Activated T-helper 1 cell treated with anti-CD3 and anti-CD28 coated beads, Interleukin-12 subunit alpha, Interleukin-12 subunit beta, Interleukin-2, Interleukin-4 antibody, amounts not matched to agents 30 ng/mL and 10 ng/mL and 1 ng/mL, durations not matched to agents 14 hours and 24 hours and 36 hours (primary cell): ENCODE data around the gene POC1A. TPM values are rescaled to one million over a fixed set of nuclear protein-coding genes. Genes with fewer than 3 reads are reported as not detected.
A peak's percentile ranks its signal among the peaks of the same experiment; 100 is the strongest.

Experiments used
- DNase-seq: peaks from one replicate; pipeline ENCODE4 v3.0.0; 2021; ENCODE audit warnings: low spot score
- H3K27ac Mint-ChIP-seq: one replicate; pipeline ENCODE4 v1.8.0; 2021; ENCODE audit warnings: mild to moderate bottlenecking, mixed read lengths
- H3K27me3 Mint-ChIP-seq: one replicate; pipeline ENCODE4 v1.8.0; 2022; ENCODE audit warnings: mild to moderate bottlenecking, moderate library complexity, mixed read lengths; ENCODE audit not compliant: insufficient read depth
- H3K36me3 Mint-ChIP-seq: one replicate; pipeline ENCODE4 v1.8.0; 2021; ENCODE audit warnings: low read depth, mixed read lengths
- H3K4me1 Mint-ChIP-seq: one replicate; pipeline ENCODE4 v1.8.0; 2021; ENCODE audit warnings: low read depth, mixed read lengths
- H3K4me3 Mint-ChIP-seq: one replicate; pipeline ENCODE4 v1.8.0; 2021; ENCODE audit warnings: mild to moderate bottlenecking, moderate library complexity, mixed read lengths
- H3K9me3 Mint-ChIP-seq: one replicate; pipeline ENCODE4 v1.8.0; 2021; ENCODE audit warnings: mixed read lengths
- intact Hi-C: fragments of 100-400 bp; cut with micrococcal nuclease; formaldehyde crosslinking; loops from one replicate; pipeline ENCODE4 v1.15.1; 2024
- total RNA-seq: library from RNA; stranded (reverse); gene quantifications from 2 replicates; pipeline ENCODE4 v1.2.3, GENCODE V29; 2022

POC1A gene
- total RNA-seq, 1 donor from 2014 or later: 20.3 TPM

DNA sequence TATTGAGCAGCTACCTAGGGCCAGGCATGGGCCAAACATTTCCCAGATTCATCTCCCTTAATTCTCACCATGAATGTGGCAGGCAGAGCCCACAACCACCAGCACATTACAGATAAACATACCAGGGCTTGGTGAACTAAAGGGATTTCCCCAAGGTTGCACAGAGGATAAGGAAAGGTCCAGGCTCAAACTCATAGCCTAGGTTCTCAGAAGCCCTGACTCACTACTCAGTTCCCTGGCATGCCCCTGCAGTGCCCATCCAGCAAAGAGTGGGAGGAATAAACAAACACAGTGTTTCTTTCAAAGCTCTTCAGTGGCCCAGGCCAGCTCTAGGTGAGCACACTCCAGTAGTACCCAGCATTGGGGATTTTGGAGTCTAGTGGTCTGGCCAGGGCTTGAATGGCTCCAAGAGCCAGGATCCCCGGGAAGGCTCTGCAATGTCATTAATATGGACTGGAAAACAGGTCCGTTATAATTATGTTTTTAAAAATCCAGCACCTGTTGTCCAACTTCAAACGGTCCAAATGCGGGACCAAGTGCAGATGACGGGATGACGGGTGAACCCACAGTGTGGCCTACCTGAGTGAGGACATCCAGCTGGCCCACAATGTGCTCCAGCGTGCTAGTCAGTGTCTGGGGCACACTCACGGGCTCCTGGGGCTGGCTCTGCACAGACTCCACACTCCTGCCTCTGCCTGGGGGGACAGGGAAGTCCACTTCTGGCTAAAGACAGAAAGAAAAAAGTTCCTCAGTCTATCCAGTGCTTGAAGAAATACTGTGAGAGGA is 58.0 kb downstream of the POC1A start:
- no peaks in the 10 kb centered on the region for H3K9me3 Mint-ChIP-seq
- H3K27me3 Mint-ChIP-seq: no peaks in the 10 kb centered on the region
- no peak overlapping the region for H3K4me3 Mint-ChIP-seq
- no peak for DNase-seq
- intact Hi-C loops: no loop called here
- H3K27ac Mint-ChIP-seq: peak overlapping the region; percentile 5
- peaks cover 15% of the 10 kb centered on the region for H3K36me3 Mint-ChIP-seq
- peaks cover 6% of the 10 kb centered on the region for H3K4me1 Mint-ChIP-seq

DNA sequence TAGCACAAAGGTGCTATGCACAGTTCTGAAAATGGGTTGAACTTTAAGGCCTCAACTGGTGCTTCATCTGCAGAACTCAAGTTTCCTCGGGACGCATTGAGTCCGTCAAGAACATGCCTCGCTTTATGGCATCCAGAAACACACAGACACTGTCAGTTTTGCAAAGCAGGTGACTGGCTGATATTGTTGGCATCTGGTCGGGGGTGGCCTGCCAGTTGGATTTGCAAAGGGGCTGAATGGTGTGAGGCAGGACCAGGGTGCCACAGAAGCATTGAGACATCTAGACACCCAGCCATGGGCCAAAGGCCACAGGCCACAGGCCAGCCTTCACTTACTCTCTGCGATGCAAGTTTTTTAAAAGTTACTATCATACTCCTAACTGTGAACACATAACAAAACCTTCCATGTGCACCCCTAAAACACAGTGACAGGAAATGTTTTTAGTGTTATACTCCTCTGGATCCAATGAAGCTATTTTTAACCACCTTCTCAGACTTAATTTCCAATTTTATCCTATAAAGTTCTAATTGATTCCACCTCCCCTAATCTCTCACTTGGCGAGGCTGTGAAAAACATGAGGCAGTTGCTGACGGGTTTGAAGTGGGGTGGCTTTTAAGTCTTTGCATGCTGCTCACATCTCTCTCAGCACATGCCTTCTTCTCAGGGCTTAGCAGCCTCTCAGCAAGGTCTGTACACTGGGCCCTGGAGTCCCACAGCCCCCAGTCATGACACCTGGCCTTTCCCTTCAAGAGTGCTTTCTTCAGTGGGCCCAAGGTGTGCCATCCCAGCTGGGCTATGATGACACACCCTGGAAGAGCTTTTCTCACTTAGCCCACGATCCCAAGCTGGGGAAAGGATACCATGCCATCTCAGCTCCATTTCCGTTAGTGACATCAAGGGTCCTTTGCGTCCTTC is 59.4 kb downstream of the POC1A start:
- peaks cover 6% of the 10 kb centered on the region for H3K4me1 Mint-ChIP-seq
- H3K27ac Mint-ChIP-seq: no peak overlapping the region
- no peak for DNase-seq
- no peaks in the 10 kb centered on the region for H3K9me3 Mint-ChIP-seq
- peaks cover 7% of the 10 kb centered on the region for H3K36me3 Mint-ChIP-seq
- intact Hi-C loops: no loop called here
- H3K4me3 Mint-ChIP-seq: no peak overlapping the region
- no peaks in the 10 kb centered on the region for H3K27me3 Mint-ChIP-seq

DNA sequence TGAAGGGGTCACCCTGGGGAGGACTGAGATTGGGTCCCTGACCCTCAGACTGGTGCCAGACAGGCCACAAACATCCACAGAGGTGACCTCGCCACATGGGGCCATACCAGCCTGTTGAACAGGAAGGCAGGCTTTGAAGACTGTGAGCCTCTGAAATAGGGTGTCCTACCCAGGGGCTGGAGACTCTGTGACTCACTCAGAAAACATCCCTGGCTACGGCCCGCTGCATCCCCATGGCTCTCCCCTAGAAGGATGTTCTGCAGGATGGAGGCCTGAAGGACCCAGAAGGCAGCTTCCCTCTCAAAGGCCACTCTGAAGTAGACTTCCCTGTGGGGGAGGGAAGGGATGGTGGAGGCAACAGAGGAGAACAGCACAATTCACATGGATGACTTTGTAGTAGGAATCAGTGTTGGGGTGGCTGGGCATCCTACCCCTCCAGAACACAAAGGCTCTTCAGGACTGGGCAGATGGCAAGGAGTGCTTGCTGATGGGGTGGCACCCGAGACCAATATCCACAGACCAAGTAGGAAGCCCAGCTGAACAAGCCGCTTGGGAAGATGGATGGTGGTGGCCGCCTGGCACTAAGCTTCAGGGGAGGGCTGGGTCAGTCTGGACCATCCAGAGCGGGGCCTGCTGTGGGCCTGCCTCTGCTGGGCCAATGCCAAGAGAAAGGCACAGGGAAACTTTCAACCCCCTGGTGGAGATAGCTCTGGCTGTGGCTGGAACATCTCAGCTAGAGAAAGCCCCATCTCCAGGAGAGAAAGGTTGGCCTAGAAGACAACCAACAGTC is 60.3 kb downstream of the POC1A start:
- H3K4me3 Mint-ChIP-seq: no peak overlapping the region
- intact Hi-C loops: no loop called here
- peaks cover 5% of the 10 kb centered on the region for H3K36me3 Mint-ChIP-seq
- no peak for DNase-seq
- no peak overlapping the region for H3K27ac Mint-ChIP-seq
- H3K4me1 Mint-ChIP-seq: peaks cover 6% of the 10 kb centered on the region
- H3K27me3 Mint-ChIP-seq: no peaks in the 10 kb centered on the region
- no peaks in the 10 kb centered on the region for H3K9me3 Mint-ChIP-seq

DNA sequence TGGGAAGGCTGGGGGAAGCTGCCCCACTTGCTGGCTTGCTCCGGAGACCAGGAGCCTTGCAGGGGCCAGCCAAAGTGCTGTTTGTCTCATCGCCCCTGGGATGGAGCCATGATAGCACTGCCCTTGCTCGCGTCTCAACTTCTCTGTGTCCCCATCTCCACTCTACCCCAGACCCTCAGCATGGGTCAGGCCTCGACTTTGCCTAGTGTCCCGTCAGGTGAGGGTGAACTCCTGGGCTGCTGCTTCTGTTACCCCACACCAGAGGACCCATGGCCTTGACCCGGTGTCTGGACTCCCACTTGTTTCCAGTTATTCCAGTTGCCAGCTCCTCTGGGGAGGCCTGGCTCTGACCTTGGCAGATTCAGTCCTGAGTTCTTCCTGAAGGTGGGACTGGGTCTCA is 61.3 kb downstream of the POC1A start:
- Mint-ChIP-seq H3K4me3 (no peak overlapping the region), H3K9me3 (no peaks in the 10 kb centered on the region), H3K36me3 (peaks cover 4% of the 10 kb centered on the region), H3K27me3 (no peaks in the 10 kb centered on the region), H3K4me1 (peaks cover 12% of the 10 kb centered on the region), H3K27ac (no peak overlapping the region)
- intact Hi-C loops: no loop called here
- DNase-seq: no peak

DNA sequence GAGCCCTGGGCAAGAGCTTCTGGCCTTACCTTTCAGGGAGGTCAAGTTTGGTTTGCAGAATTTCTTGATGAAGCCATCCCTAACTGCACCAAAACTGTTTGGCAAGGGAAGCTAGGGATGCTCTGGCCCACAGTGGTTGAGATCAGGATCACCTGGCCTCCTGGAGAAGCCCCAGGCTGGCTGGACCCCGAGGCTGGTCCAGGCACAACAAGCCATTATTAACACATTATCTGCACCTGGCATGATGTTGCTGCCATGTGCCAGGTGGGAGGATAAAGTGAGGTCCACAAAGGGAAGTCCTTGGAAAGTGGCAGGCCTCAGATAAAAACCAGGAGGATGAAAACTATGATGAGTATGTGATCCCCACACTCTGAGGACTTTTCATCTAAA is 62.0 kb downstream of the POC1A start:
- Mint-ChIP-seq H3K27me3 (no peaks in the 10 kb centered on the region), H3K27ac (no peak overlapping the region), H3K4me1 (peaks cover 18% of the 10 kb centered on the region), H3K36me3 (peaks cover 4% of the 10 kb centered on the region), H3K9me3 (no peaks in the 10 kb centered on the region), H3K4me3 (no peak overlapping the region)
- intact Hi-C loops: no loop called here
- no peak for DNase-seq

DNA sequence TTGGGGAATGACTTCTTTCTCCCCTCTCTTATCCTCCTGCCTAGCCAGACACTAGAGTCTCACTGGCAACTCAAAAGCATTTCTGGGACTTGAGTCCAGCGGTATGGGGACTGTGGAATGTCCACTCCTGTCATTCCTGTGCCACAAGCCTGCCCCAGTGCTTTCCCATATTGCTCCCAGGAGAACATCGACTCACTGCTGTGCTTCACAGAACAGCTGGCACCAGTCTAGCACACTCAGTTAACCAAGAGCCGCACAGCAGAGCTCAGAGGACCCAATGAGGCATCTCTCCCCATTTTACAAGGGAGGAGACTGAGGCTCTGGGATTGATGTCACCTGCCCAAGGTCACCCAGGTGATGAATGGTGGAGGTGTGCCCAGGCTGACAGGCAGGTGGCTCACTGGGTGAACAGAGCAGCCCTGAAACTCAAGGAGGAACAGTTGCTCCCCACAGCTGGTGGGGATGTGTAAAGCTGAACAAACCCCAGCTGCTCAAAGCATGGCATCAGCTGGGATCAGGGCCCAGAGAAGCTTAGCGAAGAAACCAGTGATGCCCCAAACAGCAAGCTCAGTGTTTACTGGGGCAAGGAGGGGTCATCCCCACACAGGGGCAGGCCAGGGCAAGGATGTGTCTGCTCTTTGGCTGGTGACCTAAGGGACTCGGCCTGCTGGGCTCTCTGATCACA is 62.5 kb downstream of the POC1A start:
- DNase-seq: no peak
- Mint-ChIP-seq H3K4me1 (peaks cover 23% of the 10 kb centered on the region), H3K27me3 (no peaks in the 10 kb centered on the region), H3K27ac (peak overlapping the region; percentile 40), H3K4me3 (no peak overlapping the region), H3K9me3 (no peaks in the 10 kb centered on the region), H3K36me3 (peaks cover 4% of the 10 kb centered on the region)
- intact Hi-C loops: no loop called here

DNA sequence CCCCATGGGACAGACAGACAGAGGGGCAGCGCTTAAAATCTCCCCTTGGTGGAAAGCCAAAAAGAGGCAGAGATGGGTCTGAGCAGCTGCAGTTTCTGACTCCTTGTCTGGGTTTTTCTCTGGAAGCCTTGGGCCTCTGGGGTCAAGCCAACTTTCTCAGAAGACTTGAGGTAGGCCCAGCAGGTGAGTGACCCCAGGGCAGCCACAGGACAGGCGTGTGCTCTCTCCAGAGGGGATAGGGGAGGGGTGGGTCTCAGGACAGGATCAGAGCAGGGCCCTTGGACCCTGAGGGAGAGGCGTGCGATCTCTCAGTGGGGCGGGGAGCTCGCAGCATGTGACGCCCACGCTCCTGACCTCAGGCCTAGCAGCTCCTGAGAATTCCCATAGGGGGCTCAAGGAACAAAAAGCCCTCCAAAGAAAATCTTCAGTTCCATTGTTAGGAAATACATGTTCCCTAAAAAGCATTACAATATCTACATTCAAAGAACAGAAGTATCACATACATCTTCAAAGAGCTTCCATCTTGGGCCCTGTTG is 63.2 kb downstream of the POC1A start:
- intact Hi-C loops: no loop called here
- Mint-ChIP-seq H3K36me3 (peaks cover 4% of the 10 kb centered on the region), H3K27me3 (no peaks in the 10 kb centered on the region), H3K4me1 (peaks cover 31% of the 10 kb centered on the region), H3K27ac (no peak overlapping the region), H3K4me3 (no peak overlapping the region), H3K9me3 (no peaks in the 10 kb centered on the region)
- DNase-seq: no peak

DNA sequence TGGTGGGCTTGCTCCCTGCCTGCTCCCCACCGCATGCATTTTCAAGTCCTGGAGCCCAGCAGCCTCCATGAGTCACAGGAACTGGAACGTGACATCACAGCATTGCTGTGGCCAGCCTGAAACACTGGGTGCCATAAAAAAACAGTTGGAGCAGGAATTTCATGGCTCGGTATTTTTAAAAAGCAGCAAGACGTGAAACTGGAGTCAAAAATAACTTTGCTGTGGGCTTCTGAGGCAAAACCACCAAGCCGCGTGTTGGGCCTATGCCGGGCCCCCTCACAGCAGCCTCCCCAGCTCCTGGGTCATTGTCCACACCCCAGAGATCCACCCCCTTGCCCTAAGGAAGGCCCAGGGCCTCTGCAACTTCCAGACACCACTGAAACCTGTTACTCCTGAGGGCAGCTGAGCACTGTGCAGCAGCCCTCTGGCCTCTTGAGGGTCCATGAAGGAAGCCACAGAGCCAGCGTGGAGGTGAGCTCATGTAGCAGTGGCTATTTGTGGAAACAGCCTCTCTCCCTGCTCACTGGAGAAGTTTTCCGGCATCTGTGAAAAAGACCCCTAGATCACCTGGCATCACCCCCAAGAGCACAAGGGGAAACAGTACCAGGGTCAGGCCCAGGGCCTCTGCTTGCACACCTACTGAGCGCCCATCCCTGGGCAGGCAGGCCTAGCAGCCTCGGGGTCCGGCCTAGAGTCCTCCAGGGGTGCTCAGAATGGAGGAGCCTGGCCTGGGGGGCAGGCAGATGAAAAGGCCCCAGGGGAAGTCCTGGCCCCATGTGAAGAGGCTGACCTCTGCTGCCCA is 63.9 kb downstream of the POC1A start:
- H3K27ac Mint-ChIP-seq: no peak overlapping the region
- no peak overlapping the region for H3K4me3 Mint-ChIP-seq
- no peaks in the 10 kb centered on the region for H3K27me3 Mint-ChIP-seq
- no peaks in the 10 kb centered on the region for H3K9me3 Mint-ChIP-seq
- intact Hi-C loops: no loop called here
- H3K36me3 Mint-ChIP-seq: peaks cover 4% of the 10 kb centered on the region
- H3K4me1 Mint-ChIP-seq: peaks cover 31% of the 10 kb centered on the region
- DNase-seq: no peak

DNA sequence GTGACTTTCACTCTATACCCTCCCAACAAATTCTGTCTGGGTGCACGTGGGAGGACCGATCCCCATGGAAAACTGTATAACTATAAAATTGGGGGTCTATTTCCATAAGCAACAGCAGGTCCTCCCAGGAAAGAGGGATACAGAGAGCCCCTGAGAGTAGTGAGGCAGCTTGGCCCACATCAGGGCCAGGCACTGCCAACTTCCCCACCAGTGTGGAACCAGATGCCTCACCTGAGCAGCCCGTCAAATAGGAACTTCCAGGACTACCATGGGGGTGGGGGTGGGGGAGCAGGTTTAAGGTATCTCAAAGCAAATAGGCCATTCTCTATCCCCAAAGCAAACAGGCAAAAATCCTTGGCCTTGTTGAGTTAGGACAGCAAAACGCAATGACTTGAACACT is 64.5 kb downstream of the POC1A start:
- peaks cover 31% of the 10 kb centered on the region for H3K4me1 Mint-ChIP-seq
- no peaks in the 10 kb centered on the region for H3K9me3 Mint-ChIP-seq
- H3K27ac Mint-ChIP-seq: no peak overlapping the region
- no peak overlapping the region for H3K4me3 Mint-ChIP-seq
- DNase-seq: no peak
- H3K36me3 Mint-ChIP-seq: peaks cover 4% of the 10 kb centered on the region
- no peaks in the 10 kb centered on the region for H3K27me3 Mint-ChIP-seq
- intact Hi-C loops: no loop called here

DNA sequence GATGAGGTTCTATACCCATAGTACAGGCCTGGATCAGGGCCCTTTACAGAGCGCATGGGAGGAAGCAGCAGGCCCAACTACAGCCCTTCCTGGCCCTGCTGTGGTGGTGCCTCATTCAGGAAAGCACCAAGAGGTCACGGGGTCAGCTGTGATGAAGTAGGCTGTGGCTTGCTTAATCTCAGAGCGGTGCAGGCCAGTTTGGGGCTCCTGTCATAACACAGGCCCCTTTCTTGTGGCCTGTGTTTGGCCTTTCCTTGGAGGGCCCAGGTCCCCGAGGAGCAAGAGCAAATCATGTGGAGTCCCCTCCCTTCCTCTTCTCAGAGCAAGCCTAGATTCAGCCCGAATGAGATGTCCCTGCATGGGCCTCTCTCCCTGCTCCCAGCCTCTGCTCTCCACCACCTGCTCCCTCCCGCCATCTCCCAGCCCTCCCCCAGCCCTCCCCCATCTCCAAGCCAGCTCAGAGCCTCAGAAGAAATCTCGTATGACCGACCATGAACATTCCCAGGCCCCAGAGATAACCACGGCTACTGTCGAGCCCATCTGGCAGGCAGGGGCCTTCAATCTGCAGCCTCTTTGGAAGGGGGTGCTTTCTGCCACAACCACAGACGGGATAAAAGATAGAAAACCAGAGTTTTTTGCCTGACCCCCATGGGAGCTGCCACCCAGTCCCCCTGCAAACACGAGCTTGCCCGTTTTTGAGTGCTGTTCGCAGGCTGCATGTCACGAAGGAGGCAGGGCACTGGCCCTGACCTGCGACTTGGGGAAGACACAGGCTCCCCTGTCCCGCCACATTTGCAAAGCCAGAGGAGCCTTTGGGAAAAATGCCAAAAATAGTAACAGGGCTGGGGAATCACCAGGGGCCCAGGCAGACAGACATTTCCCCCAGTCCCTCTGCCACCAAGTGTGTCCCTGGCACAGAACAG is 65.5 kb downstream of the POC1A start:
- H3K36me3 Mint-ChIP-seq: peaks cover 4% of the 10 kb centered on the region
- no peak overlapping the region for H3K27ac Mint-ChIP-seq
- no peaks in the 10 kb centered on the region for H3K9me3 Mint-ChIP-seq
- intact Hi-C loops: no loop called here
- peaks cover 31% of the 10 kb centered on the region for H3K4me1 Mint-ChIP-seq
- DNase-seq: no peak
- no peak overlapping the region for H3K4me3 Mint-ChIP-seq
- H3K27me3 Mint-ChIP-seq: no peaks in the 10 kb centered on the region

DNA sequence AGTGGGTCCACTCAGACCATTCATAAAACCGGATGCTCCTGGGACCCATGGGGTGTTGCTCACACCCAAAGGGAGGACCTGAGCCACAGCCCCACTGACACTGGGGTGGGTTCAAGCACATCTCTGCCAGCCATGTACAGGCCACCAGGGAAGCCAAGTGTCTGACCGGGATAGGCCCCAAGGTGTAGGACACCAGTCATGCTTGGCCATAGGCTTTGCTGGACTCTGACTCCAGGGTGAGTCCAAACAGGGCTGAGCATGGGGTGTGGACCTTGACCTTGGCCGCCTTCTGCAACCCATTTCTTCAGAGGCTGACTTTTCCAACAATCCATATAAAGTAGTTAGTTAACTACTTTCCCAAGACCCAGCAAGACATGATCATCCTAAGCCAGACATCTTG is 66.5 kb downstream of the POC1A start:
- H3K27ac Mint-ChIP-seq: peak overlapping the region; percentile 64
- peaks cover 31% of the 10 kb centered on the region for H3K4me1 Mint-ChIP-seq

More for the DNA sequence above, 66.5 kb downstream of the POC1A start:
- no peak for DNase-seq
- Mint-ChIP-seq H3K36me3 (peaks cover 1% of the 10 kb centered on the region), H3K27me3 (no peaks in the 10 kb centered on the region), H3K4me3 (no peak overlapping the region), H3K9me3 (no peaks in the 10 kb centered on the region)
- intact Hi-C loops: no loop called here
